OCI-LY7 (cell line): Measurements from ENCODE around the gene SLC24A4.

Experiments
- CTCF ChIP-seq: fragments of 200-600 bp; sonication (generic); conservative IDR thresholded peaks from 2 replicates; pipeline ENCODE4 v1.5.1; 2014; ENCODE audit warnings: mild to moderate bottlenecking, antibody characterized with exemption, low read length, moderate library complexity, mixed read lengths
- EZH2phosphoT487 ChIP-seq: fragments of 200-600 bp; sonication (generic); IDR thresholded peaks from 2 replicates; pipeline ENCODE4 v1.6.1; 2018; ENCODE audit warnings: low read depth, borderline replicate concordance, mild to moderate bottlenecking, mixed run types, antibody characterized with exemption, low read length, moderate library complexity, mixed read lengths

GRCh38 chr14:92411941-92412340, 89.0 kb downstream of the SLC24A4 start:
- no peak for TF ChIP-seq CTCF
- no peak for TF ChIP-seq EZH2phosphoT487
